Adipocyte (in vitro differentiated cells): ENCODE measurements around the gene SDC3.

Experiments used
- DNase-seq: peaks from one replicate; pipeline ENCODE4 v3.0.0-alpha.2; 2015; ENCODE audit warnings: low read depth
- H3K27me3 ChIP-seq: replicated peaks from 2 replicates; pipeline ENCODE4 v1.7.0; 2013; ENCODE audit warnings: mild to moderate bottlenecking, low read length, moderate library complexity; ENCODE audit not compliant: control insufficient read depth, insufficient read depth
- H3K36me3 ChIP-seq: 2 replicates; pipeline ENCODE4 v1.7.0; 2013; ENCODE audit warnings: low read length, mild to moderate bottlenecking, moderate library complexity; ENCODE audit not compliant: control insufficient read depth, insufficient read depth, severe bottlenecking
- H3K4me1 ChIP-seq: 2 replicates; pipeline ENCODE4 v1.7.0; 2013; ENCODE audit warnings: mild to moderate bottlenecking, low read length, moderate library complexity; ENCODE audit not compliant: control insufficient read depth, insufficient read depth
- H3K4me3 ChIP-seq: 2 replicates; pipeline ENCODE4 v1.7.0; 2013; ENCODE audit warnings: mild to moderate bottlenecking, low read length, moderate library complexity
- H3K9ac ChIP-seq: 2 replicates; pipeline ENCODE4 v1.7.0; 2013; ENCODE audit warnings: mild to moderate bottlenecking, low read length, moderate library complexity
- H3K9me3 ChIP-seq: 2 replicates; pipeline ENCODE4 v1.7.0; 2013; ENCODE audit warnings: mild to moderate bottlenecking, low read length, moderate library complexity; ENCODE audit not compliant: control insufficient read depth

The SDC3 gene

DNA sequence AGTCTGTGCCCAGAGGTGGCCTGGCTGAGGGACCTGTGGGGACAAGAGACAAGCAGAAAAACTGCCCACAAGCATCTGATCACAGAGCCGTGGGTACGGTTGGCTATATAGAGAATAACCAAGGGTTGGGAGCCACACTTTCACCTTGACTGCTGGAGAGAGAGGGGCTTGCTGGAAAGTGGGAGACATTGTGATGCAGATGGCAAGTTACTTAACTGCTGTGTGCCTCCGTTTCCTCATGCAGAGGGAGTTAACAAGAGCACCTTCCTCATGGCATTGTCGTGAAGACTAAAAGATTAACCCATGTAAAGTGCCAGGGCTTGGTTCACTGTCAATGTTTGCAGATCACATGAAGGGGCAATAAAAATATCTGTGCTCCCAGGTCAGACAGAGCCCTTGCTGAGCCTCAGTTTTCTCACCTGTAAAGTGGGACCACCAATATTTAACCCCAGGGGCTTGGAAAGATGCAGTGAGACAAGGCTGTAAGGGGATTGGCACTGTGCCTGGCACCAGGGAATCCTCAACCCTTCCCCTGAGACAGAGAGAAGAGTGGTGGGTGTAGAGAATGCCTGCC is 52.8 kb downstream of the SDC3 start:
- H3K9me3 ChIP-seq, result no peaks in the 10 kb centered on the region
- no peak for DNase-seq
- no peak overlapping the region for H3K4me3 ChIP-seq
- H3K36me3 ChIP-seq, result no peaks in the 10 kb centered on the region
- no peak overlapping the region for H3K9ac ChIP-seq
- H3K4me1 ChIP-seq, result peaks cover 49% of the 10 kb centered on the region
- peaks cover 6% of the 10 kb centered on the region for H3K27me3 ChIP-seq

- no peak overlapping the region for H3K9ac ChIP-seq
- no peaks in the 10 kb centered on the region for H3K9me3 ChIP-seq
- H3K4me1 ChIP-seq, result peaks cover 36% of the 10 kb centered on the region
- peak; percentile 27 for DNase-seq
- H3K27me3 ChIP-seq, result peaks cover 16% of the 10 kb centered on the region
- no peaks in the 10 kb centered on the region for H3K36me3 ChIP-seq
- H3K4me3 ChIP-seq, result no peak overlapping the region
Observed at GRCh38 chr1:30853350-30853749, 55.2 kb downstream of the SDC3 start.

DNA sequence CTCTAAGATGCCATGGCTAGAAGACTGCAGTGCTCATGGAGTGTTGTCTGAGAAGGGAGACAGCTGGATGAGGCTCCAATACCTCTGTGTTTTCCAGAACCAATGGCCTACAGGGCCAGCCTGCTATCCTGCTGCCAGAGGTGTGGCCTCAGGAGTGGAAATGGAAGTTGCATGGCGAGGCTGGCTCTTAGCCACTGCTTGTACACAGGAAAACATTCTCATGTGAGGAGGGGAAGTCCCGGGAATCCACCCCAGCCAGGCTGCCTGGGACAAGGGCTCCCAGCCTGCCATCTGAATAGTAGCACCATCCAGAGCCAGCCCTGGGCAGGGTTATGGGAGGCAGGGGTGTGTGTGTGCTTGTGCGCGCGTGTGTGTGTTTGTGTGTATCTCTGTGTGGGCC is 56.5 kb downstream of the SDC3 start:
- Histone ChIP-seq H3K27me3 (peaks cover 29% of the 10 kb centered on the region), H3K4me3 (no peak overlapping the region), H3K9ac (no peak overlapping the region), H3K9me3 (no peaks in the 10 kb centered on the region), H3K4me1 (peaks cover 31% of the 10 kb centered on the region), H3K36me3 (no peaks in the 10 kb centered on the region)
- DNase-seq, result peak; percentile 51

DNA sequence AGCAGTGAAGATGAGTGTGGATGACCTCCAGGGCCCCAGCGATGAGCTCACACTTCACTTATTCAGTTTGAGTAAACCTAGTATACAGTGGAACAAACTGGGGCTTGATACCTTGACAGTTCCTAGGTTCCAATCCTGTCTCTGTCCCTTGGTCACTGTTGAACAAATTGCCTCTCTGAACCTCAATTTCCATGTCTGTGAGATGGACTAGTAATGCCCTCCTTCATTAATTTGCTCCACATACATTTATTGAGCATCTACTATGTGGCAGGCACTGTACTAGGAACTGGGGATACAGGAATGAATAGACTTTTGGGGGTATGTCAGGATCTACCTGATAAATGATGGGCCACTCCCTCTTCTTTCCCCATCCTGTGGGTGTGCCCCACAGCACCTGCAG is 57.3 kb downstream of the SDC3 start:
- no peaks in the 10 kb centered on the region for H3K9me3 ChIP-seq
- peaks cover 25% of the 10 kb centered on the region for H3K4me1 ChIP-seq
- peaks cover 34% of the 10 kb centered on the region for H3K27me3 ChIP-seq
- no peak overlapping the region for H3K9ac ChIP-seq
- no peak for DNase-seq
- no peaks in the 10 kb centered on the region for H3K36me3 ChIP-seq
- H3K4me3 ChIP-seq, result no peak overlapping the region

DNA sequence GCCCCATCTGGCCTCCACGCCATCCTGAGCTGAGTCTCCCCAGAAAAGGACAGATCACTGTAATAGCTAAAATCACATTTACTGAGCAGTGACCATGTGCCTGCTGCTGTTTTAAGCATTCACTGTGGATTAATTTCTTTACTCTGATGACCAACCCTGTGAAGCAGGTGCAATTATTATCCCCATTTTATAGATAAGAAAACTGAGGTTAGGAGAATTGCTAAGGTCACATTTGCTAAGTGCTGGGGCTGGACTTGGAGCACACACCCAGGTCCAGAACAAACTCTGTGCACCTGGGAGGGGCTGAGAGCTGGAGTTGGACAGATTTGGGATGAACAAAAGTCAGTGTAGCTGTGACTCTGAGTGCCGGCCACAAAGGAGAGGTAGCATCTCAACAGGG is 58.0 kb downstream of the SDC3 start:
- Histone ChIP-seq H3K27me3 (peaks cover 39% of the 10 kb centered on the region), H3K36me3 (no peaks in the 10 kb centered on the region), H3K9ac (no peak overlapping the region), H3K4me3 (no peak overlapping the region), H3K9me3 (no peaks in the 10 kb centered on the region), H3K4me1 (peaks cover 23% of the 10 kb centered on the region)
- DNase-seq, result no peak

DNA sequence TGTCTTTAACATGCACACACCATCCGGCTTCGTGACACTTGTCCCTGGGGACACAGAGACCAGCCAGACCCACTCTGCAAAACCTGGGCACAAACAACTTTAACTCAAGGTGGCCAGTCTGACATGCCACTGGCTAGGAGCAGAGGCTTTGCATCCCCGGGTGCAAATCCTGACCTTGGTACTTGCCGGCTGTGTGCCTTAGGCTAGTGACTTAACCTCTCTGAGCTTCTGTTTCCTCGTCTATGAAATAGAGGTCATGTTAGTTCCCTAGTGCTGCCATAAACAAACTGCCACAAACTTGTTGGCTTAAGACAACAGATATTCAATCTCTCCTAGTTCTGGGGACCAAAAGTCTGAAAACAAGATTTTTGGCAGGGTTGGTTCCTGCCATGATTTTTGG is 60.4 kb downstream of the SDC3 start:
- Histone ChIP-seq H3K9ac (no peak overlapping the region), H3K4me3 (no peak overlapping the region), H3K9me3 (no peaks in the 10 kb centered on the region), H3K36me3 (no peaks in the 10 kb centered on the region), H3K27me3 (peaks cover 60% of the 10 kb centered on the region), H3K4me1 (peaks cover 21% of the 10 kb centered on the region)
- DNase-seq, result no peak

DNA sequence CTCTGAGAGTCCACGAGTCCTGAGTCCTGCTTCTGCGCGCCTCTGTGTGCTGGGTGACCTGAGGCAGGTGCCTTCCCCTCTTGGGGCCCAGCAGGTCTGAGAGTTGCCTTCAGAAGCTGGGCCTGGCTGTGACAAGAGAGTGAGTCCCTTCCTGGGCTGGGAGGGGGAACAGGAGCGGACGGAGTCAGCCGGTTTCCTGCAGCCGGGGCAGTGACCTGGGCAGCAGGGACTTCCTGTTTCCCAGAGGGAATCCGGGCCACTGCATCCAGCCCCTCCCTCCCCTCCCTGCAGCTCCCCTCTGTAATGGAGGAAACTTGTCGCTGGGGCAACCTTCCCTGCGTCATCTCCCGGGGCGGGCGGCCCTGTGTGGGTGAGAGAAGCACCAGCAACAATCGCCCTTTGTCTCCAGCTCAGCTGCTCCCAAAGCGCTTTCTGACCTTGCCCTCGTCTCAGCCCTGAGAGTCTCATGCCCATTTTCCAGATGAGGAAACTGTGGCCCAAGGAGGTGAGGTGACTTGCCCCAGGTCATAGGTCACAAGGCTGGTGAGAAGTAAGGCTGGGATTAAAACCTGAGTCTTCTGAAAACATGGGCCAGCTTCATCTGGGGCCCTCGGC is 61.1 kb downstream of the SDC3 start:
- peaks cover 66% of the 10 kb centered on the region for H3K27me3 ChIP-seq
- H3K4me3 ChIP-seq, result no peak overlapping the region
- H3K9ac ChIP-seq, result no peak overlapping the region
- H3K9me3 ChIP-seq, result no peaks in the 10 kb centered on the region
- peaks cover 20% of the 10 kb centered on the region for H3K4me1 ChIP-seq
- no peak for DNase-seq
- no peaks in the 10 kb centered on the region for H3K36me3 ChIP-seq

GRCh38 chr1:30846587-30846986 is 62.0 kb downstream of the SDC3 start:
- Histone ChIP-seq H3K9me3 (no peaks in the 10 kb centered on the region), H3K4me3 (no peak overlapping the region), H3K27me3 (peaks cover 75% of the 10 kb centered on the region), H3K4me1 (peaks cover 14% of the 10 kb centered on the region), H3K36me3 (no peaks in the 10 kb centered on the region), H3K9ac (no peak overlapping the region)
- DNase-seq, result no peak

DNA sequence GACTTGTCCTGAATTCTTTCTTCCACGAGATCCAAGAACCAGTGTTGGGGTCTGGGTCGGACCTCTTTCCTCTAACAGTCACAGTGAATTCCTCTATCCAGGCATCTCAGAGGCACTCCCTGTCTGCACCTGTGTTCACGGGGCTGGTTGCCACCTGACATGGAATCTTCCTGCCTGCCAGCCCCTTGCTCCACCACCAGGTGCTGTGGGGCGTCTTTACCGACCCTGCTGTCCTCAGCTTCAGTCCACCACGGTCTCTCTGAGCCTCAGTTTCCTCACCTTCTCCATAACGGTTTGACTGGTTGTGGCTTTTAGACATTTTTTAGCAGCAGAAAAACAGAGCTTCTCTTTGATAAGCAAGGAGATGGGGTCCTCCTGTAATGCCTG is 62.7 kb downstream of the SDC3 start:
- no peak for DNase-seq
- no peaks in the 10 kb centered on the region for H3K36me3 ChIP-seq
- H3K9ac ChIP-seq, result no peak overlapping the region
- peaks cover 14% of the 10 kb centered on the region for H3K4me1 ChIP-seq
- peaks cover 77% of the 10 kb centered on the region for H3K27me3 ChIP-seq
- H3K4me3 ChIP-seq, result no peak overlapping the region
- no peaks in the 10 kb centered on the region for H3K9me3 ChIP-seq

DNA sequence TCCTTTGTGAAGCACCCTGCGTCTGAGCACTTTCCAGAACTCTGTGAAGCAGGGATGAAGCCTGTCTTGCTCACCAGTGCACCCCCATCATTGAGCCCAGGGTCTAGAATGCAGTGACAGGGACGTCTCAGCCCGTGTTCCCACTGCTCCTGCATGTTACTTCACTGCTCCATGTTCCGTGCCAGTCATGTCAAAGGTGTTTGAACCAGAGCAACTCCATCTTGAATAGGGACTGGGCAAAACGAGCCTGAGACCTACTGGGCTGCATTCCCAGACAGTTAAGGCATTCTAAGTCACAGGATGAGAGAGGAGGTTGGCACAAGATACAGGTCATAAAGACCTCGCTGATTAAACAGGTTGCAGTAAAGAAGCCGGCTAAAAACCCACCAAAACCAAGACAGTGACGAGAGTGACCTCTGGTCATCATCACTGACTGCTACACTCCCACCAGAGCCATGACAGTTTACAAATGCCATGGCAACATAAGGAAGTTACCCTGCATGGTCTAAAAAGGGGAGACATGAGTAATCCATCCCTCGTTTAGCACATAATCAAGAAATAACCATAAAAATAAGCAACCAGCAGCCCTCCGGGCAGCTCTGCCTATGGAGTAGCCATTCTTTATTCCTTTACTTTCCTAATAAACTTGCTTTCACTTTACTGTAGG is 63.2 kb downstream of the SDC3 start:
- Histone ChIP-seq H3K4me3 (no peak overlapping the region), H3K4me1 (peaks cover 14% of the 10 kb centered on the region)

DNA sequence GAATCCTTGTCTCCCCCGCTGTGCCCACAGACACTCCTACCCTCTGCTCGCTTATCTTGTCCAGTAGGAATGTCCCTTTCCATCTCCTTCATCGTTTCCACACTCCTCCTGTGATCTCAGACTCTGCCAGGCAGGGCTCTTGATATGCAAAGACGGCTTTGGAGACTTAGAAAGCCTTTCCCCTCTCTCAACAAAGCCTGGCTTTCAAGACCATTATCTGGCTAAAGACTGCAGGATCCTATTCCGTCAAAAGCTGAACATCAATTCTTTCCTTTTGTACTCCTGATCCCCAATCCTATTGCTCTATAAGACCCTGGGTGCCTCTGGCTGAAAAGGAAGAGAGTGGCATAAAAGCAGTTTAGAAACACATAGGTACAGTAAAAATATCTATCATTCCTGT is 63.9 kb downstream of the SDC3 start:
- no peak overlapping the region for H3K4me3 ChIP-seq
- H3K4me1 ChIP-seq, result peaks cover 14% of the 10 kb centered on the region
- no peak for DNase-seq
- H3K36me3 ChIP-seq, result no peaks in the 10 kb centered on the region
- H3K9ac ChIP-seq, result no peak overlapping the region
- peaks cover 75% of the 10 kb centered on the region for H3K27me3 ChIP-seq
- no peaks in the 10 kb centered on the region for H3K9me3 ChIP-seq

More for the DNA sequence above, 63.2 kb downstream of the SDC3 start:
- peaks cover 76% of the 10 kb centered on the region for H3K27me3 ChIP-seq
- H3K9ac ChIP-seq, result no peak overlapping the region
- no peaks in the 10 kb centered on the region for H3K36me3 ChIP-seq
- H3K9me3 ChIP-seq, result no peaks in the 10 kb centered on the region
- DNase-seq, result no peak
